GM19463 (cell line): Measurements from ENCODE around the gene SMAP2.
"Not testable (repeated sequence)": the region's sequence is repeated elsewhere in the genome, so short reads cannot be mapped to it uniquely, and the experiment has no call there.

Experiments
- ATAC-seq: cut with Tn5 transposase; IDR thresholded peaks from one replicate; pipeline ENCODE4 v1.9.1; 2021; ENCODE audit warnings: mild to moderate bottlenecking, moderate library complexity; ENCODE audit not compliant: unreplicated experiment

Gene SMAP2

DNA sequence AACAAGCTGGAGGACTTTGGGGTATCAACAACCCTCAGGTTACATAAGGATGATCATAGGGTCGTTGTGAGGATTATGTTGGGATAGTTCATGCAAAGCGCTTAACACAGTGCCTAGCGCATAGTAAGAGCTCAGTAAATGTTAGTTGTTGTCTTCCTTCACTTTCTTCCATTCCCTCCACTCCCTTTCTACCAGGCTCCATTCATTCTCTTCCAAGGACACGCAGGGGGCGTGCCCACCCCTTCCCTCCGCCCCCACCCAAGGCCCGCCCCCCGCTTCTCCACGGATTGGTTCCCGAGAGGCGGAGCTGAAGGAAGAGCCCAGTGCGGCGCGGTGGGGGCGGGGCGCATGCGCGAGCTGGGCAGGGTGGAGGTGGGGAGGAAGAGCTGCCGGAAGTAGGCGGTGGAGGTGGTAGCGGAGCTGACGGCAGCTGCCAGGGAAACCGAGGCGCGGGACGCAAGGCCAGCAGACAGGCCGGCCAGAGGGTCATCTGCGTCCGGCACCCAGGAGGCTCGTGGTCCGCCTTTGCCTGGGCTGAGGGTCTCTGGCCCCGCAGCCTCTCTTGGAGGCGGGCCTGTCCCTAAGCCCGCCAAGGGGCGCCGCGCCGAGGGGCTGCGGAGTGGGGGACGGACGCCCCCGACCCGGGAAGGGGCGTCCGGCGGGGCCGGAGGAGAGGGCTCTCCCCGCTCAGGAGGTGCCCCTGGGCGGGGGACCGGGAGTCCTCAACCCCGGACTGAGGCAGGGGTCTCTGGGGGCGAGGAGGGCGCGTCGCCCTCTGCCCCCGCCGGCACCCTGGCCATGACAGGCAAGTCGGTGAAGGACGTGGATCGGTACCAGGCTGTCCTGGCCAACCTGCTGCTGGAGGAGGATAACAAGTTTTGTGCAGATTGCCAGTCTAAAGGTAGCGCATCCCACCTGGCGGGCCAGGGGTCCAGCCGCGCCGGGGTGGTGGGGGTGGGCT, at the start of gene SMAP2:
Gene SMAP2 (plus strand): TSS at position 405 of the 961 bp plus-strand sequence. CDS start 394 bp downstream, at position 799.
- ATAC-seq = peak; percentile 86

DNA sequence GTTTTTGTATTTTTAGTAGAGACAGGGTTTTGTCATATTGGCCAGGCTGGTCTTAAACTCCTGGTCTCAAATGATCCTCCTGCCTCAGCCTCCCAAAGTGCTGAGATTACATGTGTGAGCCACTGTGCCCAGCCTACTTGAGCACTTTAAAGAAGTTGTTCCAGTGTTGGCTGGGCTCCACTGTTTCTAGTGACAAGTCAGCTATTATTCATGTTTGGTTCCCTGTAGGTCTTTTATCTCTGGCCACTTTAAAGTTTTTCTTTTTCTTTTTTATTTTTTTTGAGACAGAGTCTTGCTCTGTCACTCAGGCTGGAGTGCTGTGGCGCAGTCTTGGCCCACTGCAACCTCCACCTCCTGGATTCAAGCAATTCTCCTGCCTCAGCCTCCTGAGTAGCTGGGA, 42.1 kb upstream of the SMAP2 start:
- ATAC-seq = not testable (repeated sequence)

DNA sequence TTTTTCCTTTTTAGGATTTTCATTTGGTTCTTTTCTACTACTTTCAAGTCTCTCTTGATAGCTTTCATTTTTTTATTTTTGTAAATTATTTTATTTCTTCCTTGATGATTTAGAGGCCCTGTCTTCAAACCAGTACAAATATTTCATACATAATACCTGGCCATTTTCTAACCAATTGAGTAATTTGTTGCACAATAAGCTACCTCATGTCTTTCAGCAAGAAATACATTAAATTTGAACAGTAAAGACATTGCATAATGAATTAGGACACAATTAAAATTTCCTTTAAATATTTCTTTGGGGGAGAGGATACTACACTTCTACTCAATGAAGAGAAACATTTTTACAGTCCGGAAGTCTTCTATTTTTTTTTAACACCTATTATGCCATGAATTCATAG, 40.8 kb upstream of the SMAP2 start:
- no peak for ATAC-seq

DNA sequence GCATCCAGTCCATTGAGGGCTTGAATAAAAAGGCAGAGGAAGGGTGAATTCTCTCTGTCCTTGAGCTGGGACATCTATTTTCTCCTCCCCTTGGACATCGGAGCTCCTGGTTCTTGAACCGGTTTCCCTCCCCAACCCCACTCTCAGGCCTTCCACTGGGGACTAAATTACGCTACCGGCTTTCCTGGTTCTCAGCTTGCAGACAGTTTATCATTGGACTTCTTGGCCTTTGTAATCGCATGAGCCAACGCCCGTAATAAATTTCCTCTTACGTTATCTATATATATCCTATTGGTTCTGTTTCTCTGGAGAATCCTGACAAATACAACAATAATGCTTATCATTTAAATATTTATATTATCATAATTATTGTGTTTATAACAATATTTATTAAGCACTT, 36.1 kb upstream of the SMAP2 start:
- ATAC-seq = no peak

DNA sequence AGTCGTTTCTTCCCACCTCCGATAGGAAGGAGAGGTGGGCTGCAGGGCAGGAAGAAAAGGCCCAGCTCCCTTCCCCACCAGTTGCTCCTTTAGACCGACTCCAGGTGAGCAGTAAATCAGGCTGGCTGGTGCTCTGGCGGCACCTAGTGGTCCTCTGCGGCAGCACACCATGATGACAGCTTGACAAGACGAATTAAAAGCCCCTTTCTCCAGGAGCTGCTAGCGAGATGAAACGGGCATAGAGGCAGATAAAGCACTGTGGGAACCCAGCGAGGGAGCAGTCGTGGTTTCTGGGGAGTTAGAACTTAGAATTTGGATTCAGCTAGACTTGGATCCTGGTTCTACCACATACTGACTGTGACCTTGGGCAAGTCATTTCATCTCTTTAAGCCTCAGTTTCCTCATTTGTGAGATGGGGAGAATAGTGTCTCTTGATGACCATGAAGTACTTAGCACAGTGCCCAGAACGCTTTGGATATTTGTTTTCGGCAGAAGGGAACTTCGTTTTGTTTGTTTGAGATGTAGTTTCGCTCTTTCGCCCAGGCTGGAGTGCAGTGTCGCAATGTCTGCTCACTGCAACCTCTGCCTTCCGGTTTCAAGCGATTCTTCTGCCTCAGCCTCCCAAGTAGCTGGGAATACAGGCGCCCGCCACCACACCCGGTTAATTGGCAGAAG, 34.6 kb upstream of the SMAP2 start:
- ATAC-seq = no peak

DNA sequence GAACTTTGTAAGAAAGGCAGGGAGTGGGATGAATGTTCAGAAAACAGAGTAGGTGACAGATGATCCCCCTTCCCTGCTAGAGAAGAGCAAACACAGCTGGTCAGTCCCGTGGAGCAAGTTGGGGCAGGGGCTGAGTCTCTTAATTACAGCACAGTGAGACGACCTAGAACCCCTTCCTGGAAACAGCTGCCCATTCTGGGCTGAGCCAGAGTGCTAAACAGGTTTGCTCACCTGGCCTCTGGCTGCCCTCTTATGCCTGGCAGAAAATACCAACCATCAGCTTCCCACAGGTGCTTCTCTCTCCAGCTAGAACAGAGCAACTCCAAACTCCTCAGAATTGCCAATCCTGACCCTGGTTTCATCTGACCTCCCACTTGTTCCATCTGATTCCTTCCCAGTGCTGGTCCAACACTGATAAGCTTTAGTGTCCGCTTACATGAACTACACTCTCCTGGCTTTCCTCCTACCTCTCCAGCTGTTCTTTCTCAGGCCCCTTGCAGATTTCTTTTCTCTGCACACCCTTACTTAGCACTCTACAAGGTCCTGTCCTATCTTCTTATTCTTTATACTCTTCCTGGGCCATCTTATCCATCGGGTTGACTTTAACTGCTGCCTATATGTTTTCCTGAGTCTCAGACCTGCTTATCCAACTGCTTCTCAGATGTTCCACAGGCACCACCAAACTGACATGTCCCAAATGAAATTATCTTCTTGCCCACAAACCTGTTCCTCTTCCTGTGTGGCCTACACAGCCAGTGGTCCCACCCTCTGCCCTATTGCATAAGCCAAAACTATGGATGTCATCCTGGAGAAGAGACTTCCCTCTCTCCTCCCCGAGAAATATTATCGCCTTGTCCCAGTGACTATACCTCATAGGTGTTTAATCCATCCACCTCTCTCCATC, 33.9 kb upstream of the SMAP2 start:
- ATAC-seq = no peak

DNA sequence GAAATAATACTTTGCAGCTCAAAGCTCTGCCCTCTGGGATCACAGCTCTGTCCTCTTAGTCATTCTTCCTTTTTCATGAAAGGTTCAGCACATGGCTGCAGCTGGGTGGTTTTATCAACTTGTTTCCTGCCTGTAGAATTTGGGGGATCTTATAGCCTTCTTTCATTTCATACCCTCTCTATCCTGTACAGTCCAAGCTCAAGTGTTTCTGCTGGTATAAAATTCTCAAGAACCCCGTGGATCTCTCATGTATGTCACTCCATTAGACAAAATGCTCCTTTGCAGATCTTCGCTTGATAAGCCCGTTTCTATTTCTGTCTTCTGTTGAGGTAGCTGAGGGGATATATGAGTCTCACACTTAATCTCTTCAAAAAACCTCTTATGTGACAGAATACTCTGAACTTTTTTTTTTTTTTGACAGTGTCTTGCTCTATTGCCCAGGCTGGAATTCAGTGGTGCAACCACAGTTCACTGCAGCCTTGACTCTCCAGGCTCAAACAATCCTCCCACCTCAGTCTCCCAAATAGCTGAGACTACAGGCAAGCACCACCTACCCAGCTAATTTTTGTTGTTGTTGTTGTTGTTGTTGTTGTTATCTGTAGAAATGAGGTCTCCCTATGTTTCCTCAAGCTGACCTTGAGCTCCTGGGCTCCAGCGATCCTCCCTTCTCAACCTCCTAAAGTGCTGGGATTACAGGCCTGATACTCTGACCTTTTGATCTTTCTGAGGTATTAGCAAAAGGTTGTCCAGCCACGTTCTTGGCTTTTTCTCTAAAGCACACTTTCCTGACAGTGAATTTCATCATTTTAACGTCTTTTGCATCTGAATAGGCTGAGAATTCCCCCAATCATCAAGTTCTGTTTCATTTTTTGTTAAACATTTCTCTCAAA, 31.8 kb upstream of the SMAP2 start:
- no peak for ATAC-seq

DNA sequence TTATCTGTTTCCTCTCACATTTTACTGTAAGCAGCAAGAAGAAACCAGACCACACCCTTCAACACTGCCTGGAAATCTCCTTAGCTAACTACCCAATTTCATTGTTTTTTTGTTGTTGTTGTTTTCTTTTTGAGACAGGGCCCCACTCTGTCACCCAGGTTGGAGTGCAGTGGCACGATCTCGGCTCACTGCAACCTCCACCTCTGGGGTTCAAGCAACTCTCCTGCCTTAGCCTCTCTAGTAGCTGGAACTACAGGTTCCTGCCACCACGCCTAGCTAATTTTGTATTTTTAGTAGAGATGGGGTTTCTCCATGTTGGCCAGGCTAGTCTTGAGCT, 31.2 kb upstream of the SMAP2 start:
- ATAC-seq = not testable (repeated sequence)

DNA sequence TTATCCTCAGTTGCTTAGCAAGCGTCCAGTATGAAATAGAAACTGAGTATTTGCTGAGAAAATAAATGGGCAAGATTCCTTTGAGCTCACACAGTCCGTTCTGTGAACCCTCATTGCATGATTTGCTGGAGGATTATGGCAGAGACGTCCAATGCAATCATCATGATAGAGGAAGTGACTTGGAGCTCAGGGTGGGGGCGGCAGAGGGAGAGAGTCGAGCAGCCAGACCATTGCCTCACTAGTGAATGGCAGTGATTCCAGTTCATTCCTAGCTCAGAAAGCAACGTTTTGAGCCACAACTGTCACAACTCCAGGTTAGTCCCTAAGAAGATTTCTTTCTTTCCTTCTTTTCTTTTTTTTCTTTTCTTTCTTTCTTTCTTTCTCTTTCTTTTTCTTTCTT, 28.9 kb upstream of the SMAP2 start:
- no peak for ATAC-seq

DNA sequence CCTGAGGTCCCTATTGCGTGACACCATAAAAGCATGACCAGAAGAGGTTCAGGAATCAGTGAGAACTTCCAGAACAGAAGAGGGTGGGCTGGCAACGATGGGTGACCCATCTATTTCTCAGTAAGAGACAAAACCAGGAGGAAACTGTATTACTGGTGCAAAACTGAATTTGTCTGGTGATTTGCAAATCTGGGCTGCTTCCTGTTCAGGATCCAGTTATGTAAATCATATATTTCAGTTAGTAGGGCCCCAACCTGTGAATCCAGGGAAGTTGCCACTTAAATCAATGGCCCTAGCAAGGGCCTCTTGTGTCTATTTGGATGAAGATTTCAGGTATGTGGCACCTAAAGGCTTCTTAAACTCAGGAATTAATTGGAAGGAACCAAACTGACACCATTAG, 23.1 kb upstream of the SMAP2 start:
- ATAC-seq = no peak

DNA sequence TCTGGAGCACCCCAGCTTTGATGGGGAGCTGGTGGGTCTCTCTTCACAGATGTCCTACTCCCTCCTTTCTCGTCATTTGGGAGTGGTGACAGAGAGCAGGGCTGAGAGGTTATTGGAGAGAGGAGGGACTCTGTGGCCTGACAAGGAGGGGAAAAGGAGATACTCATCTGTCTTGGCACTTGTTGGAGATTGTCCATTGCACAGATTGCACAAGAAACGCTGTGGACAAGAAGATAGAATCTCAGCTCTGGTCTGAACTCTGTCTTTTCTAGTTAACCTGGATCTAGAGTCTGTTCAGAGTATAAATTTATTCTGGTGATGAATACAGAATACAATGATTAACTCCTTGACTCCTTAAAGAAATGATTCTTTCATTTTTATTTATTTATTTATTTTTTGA, 22.4 kb upstream of the SMAP2 start:
- ATAC-seq = no peak

DNA sequence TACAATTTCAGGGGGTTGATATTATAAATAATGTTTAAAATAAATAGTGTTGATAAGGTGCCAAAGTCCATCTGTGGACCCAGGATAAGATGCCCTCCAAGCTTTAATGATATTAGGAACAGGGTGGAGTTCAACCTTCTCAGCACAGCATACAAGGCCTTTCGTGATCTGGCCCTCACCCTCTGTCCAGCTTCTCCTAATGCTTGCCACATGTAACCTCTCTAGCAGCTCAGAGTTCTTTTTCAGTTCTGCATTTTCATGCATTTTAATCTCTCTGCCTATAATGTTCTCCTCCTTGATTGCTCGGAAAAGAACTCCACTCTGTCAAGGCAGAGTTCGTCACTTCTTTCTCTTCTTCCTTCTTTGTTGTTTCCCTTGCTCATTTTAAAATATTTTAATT, 21.4 kb upstream of the SMAP2 start:
- no peak for ATAC-seq

DNA sequence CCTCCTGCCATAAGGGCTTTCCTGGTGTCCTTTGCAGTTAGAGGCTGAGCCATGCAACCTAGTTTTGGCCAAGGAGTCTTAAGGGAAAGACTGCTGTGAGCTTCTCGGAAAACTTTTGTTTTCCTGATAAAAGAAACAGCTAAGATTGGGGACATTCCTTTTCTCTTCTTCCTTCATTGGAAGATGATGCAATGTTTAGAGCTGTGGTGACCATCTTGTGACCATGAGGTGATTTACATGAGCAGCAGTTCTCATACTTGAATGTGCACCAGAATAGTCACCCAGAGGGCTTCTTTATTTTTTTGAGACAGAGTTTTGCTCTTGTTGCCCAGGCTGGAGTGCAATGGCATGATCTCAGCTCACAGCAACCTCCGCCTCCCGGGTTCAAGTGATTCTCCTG, 20.4 kb upstream of the SMAP2 start:
- no peak for ATAC-seq

DNA sequence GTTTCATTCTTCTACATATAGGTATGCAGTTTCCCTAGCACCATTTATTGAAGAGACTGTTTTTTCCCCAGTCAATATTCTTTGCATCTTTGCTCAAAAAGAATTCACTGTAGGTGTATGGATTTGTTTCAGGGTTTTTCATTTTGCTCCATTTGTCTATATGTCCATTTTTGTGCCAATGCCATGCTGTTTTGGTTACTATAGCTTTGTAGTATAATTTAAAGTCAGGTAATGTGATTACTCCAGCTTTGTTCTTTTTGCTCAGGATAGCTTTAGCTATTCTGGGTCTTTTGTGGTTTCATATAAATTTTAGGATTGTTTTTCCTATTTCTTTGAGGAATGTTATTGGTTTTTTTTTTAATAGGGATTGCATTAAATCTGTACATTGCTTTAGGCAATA, 15.9 kb upstream of the SMAP2 start:
- ATAC-seq = no peak

DNA sequence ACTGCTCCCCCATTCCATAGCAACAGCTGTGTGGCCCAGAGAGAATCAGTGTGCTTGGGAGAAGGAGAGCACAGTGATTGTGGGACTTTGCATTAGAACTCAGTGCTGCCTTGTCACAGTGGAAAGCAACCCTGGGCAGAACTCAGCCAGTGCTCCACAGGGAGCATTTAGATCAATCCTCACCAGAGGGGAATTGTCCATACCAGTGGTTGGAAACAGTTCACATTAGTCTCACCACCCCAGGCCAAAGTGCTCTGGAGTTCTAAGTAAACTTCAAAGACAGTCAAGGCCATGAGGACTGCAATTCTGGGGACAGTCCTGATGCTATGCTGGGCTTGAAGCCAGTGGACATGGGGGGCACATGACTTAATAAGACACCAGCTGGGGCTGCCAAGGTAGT, 12.9 kb upstream of the SMAP2 start:
- no peak for ATAC-seq

DNA sequence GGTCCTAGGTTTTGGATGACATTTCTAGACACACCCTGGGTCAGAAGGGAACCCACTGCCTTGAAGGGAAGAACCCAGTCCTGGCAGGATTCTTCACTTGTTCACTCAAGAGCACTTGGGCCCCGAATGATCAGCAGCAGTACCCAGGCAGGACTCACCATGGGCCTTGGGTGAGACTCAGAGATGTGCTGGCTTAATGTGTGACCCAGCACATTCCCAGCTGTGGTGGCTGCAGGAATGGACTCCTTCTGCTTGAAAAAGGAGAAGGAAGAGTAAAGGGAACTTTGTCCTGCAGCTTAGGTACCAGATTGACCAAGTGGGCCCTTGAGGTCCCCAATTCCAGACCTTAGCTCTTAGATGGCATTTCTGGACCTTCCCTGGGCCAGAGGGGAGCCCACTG, 12.3 kb upstream of the SMAP2 start:
- ATAC-seq = no peak

DNA sequence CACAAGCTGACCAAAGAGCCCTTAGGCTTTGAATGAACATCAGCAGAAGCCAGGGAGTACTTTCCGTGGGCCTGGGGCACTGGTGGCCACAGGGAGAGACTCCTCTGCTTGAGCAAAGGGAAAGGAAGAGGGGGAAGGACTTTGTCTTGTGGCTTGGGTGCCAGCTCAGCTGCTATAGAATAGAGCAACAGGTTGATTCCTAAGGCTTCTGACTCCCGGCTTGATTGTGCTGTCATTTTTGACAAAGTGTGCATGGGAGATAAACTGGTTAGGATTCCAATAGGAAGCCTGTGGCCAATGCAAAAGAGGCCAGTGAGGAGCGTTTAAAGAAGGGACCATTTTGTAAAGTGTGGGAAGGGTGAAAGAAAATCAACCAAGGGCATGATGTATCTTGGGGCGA, 11.9 kb upstream of the SMAP2 start:
- no peak for ATAC-seq

DNA sequence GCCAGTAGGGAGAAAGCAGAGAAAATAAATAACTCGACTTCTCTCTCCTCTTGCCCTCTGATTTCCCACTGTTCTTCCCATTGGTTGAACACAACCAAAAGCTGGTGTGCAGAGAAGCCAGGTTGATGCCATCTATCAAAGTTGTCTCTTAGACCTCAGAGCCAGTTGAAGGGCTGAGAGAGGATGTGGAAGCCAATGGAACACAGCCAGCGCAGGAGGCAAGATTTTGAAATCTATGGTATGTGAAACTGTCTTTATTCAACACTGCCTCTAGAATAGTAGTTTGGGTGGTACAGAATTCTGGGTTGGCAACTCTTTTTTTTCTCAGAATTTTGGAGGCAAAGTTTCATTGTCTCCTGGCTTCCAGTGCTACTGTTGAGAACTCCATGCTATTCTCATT, 11.3 kb upstream of the SMAP2 start:
- ATAC-seq = no peak

DNA sequence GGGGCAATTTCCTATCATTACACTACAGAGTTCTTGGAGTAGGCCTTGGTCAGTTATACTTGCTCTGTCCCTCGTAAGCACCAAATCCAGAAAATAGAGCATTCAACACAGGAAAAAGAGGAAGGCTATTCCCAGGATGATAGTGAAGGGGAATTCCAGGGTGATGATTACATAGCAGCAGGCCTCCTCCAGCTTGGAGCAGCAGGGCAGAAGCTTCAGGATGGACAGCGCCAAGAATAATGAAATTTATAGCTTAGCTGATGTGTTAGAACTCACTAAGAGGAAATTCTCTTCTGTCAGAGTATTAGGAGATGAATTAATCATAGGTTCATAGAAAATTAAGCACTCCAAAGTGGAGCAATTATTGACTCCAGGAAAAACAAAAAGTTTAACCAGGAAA, 10.8 kb upstream of the SMAP2 start:
- no peak for ATAC-seq

DNA sequence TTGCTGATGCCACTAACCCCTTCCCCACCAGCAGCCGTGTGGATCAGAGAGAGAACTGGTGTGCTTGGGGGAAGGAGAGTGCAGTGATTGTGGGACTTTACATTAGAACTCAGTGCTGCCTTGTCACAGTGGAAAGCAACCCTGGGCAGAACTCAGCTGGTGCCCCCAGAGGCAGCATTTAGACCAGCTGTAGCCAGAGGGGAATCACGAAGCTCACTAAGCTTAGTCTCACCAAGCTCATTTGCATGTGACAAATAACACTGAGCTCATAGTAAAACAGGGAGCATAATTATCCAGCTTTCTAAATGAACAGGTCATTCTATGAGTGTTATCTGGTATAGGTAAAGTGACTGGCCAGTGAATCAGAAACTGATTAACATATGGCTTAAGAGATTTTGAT, 9.8 kb upstream of the SMAP2 start:
- ATAC-seq = peak; percentile 99
